HG03460 (cell line): ENCODE data around the gene CAVIN1.
A peak's percentile ranks its signal among the peaks of the same experiment; 100 is the strongest.
"Not testable (repeated sequence)": the region's sequence is repeated elsewhere in the genome, so short reads cannot be mapped to it uniquely, and the experiment has no call there.

ENCODE experiments used
- ATAC-seq: cut with Tn5 transposase; IDR thresholded peaks from one replicate; pipeline ENCODE4 v1.9.1; 2021; ENCODE audit not compliant: unreplicated experiment

CAVIN1 gene

GRCh38 chr17:42406615-42407288 is 16.3 kb downstream of the CAVIN1 start:
- no peak for ATAC-seq

DNA sequence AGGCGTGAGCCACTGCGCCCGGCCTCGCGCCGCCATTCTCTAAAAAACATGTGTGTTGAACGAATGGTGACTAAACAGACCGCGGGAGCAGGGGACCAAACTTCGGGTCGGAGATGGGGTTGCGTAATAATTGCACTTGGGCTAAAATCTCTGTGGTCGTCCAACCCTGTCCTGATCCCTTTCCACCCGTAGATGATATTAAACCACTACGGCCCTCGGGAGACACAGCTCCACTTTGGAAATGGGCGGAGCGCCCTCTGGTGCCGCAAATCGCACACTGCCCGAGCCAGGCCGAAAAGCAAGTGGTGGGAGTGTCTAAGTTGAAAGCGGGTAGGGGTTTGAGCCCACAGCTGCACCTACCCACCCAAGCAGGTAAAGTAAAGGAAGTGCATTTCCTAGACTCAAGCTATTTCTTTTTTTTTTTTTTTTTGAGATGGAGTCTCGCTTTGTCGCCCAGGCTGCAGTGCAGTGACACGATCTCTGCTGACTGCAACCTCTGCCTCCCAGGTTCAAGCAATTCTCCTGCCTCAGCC is 17.0 kb downstream of the CAVIN1 start:
- ATAC-seq = no peak

DNA sequence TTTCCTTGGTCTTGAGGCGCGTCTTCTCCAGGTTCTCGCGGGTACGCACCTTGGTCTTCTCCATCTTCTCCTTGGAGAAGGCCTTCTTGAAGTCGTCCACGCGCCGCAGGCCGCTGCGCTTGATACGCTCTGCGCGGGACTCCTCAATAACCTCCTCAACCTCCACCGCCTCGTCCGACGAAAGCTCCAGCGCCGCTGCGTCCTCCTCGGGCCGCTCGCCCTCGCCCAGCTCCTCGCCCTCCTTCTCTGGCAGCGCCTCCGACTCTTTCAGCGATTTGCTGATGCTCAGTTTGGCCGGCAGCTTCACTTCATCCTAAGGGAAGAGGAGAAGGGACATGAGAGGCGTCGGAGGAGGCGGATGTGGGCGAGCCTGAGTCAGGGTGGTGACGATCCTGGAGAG is 18.0 kb downstream of the CAVIN1 start:
- no peak for ATAC-seq

DNA sequence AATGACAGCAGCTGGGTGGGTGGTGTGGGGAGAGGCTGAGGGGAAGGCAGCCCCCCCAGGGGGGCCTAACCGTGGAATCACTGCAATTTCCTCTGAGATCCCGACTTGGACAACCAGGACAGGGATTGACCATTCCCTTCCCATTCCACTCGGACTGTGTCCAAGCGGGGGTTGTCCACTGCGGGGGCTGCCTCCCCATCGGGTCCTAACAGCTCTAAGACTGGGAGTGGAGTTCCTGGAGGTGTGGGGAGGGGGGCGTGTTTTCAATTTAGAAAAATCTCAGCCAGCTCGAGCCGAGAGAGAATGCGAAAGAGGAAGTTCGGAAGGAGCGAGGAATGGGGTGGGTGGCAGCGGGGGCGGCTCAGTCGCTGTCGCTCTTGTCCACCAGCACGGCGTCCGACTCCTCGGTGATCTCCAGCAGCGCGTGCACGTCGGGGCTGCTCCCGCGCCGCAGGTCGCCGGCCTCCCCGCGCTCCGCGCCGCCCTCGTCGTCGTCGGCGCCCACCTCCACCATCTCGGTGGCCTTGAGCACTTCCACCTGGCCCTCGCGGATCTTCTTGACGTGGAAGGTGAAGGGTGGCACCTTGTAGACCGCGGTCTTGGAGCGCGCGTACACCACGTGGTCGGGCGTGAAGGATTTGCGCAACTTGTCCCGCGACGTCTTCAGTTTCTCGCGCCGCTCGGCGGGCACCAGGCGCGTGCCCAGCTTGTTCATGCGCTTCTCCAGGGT is 18.6 kb downstream of the CAVIN1 start:
- no peak for ATAC-seq

DNA sequence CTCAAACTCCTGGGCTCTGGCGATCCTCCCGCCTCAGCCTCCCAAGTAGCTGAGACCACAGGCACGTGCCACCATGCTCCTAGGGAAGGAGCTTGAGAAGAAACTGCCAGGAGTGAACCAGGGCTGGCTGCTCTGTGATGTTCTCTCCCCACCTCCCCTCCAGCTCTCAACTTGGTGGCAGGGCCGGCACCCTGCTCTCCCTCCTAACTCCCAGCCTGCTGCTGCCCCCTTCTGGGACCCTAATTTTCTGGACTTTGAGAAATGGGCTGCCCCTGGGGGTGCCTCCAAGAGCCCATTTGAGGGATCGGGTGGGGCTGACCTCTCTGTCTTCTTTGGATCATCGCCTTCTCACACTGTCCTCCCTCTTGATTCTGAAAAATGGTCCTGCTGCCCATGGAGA is 19.9 kb downstream of the CAVIN1 start:
- ATAC-seq = no peak

GRCh38 chr17:42402117-42402516 is 20.9 kb downstream of the CAVIN1 start:
- ATAC-seq = no peak

- not testable (repeated sequence) for ATAC-seq
These were observed 22.1 kb downstream of the CAVIN1 start for GRCh38 chr17:42400844-42401375.

GRCh38 chr17:42399948-42400843 is 22.9 kb downstream of the CAVIN1 start:
- no peak for ATAC-seq

DNA sequence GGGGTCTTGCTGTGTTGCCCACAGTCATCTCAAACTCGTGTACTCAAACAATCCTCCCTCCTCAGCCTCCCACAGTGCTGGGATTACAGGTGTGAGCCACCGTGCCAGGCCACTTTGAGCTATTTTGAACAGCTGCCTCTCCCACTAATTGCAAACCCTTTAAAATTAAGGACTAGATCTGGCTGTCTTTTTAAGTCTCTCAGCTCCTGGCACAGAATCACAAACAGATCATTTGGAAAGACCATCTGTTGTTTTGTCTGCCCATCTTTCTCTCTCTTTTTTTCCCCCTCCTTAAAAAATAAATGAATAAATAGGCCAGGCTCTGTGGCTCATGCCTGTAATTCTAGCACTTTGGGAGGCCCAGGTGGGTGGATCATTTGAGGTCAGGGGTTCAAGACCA is 23.9 kb downstream of the CAVIN1 start:
- no peak for ATAC-seq

DNA sequence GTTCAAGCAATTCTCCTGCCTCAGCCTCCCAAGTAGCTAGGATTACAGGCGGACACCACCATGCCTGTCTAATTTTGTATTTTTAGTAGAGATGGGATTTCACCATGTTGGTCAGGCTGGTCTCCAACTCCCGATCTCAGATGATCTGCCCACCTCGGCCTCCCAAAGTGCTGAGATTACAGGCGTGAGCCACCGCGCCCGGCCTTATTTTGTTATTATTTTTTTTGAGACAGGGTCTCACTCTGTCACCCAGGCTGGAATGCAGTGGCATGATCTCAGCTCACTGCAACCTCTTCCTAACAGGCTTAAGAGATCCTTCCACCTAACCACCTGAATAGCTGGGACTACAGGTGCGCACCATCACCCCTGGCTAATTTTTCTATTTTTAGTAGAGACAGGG is 27.5 kb downstream of the CAVIN1 start:
- ATAC-seq = not testable (repeated sequence)

DNA sequence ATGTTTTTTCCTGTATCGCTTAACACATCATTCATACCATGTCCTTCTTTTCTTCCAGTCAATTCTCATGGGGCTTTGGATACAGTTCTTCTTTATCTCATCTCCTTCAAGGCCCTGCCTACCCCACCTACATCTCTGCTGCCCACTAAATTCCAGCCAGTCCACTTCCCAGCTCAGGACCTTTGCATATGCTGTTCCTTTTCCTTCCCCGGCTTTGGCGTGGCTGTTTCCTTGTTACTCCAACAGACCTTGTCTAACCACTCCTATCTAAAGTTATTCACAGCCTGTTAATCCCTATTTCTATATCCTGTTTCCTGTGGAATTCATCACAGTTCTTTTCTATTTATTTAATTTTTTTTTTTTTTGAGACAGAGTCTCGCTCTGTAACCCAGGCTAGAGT is 28.2 kb downstream of the CAVIN1 start:
- ATAC-seq = no peak

DNA sequence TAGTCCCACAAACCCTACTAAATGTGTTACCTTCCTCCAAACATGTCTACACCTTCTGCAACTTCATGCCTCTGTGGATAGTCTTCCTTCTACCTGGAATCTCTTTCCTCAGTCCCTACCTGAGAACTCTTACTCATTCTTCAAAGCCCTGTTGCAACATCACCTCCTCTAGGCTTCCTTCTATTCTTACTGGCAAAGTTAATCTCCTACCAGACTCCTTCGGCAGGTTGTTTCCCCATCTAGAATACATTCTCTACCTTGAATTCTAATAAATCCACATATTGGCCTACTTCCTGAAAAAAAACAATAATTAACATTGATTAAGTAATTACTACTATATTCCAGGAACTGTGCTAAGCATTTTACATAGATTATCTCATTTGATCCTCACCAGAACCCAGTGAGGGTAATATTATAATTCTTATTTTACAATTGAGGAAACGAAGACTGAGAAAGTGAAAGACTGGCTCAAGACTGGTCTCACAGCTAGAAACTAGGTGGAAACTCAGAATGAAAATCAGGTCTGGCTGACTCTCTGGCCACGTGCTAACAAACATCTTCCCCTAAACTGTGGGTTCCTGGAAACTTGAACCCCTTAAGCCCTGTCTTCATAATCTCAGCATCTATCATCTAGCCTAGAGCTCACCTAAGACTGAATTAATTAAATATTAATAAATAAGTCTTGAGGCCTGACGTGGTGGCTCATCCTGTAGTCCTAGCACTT is 30.2 kb downstream of the CAVIN1 start:
- ATAC-seq = no peak

- not testable (repeated sequence) for ATAC-seq
These were observed 31.6 kb downstream of the CAVIN1 start for GRCh38 chr17:42391439-42391838.

- ATAC-seq = no peak
These were observed 33.2 kb downstream of the CAVIN1 start for GRCh38 chr17:42389899-42390298.

DNA sequence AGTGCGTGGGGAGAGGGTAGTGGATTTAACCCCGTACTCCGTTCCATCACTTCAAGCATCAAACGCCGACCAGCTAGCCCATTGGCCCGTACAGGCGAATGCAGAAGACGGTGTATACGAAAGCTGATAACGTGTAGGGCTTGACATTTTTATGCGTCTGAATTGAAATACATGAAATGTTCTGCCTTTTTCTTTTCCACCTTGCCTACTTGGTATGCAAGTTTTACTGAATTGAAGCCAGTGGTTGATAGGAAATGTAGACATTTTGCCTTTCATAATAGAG is 34.0 kb downstream of the CAVIN1 start:
- peak; percentile 16 for ATAC-seq

DNA sequence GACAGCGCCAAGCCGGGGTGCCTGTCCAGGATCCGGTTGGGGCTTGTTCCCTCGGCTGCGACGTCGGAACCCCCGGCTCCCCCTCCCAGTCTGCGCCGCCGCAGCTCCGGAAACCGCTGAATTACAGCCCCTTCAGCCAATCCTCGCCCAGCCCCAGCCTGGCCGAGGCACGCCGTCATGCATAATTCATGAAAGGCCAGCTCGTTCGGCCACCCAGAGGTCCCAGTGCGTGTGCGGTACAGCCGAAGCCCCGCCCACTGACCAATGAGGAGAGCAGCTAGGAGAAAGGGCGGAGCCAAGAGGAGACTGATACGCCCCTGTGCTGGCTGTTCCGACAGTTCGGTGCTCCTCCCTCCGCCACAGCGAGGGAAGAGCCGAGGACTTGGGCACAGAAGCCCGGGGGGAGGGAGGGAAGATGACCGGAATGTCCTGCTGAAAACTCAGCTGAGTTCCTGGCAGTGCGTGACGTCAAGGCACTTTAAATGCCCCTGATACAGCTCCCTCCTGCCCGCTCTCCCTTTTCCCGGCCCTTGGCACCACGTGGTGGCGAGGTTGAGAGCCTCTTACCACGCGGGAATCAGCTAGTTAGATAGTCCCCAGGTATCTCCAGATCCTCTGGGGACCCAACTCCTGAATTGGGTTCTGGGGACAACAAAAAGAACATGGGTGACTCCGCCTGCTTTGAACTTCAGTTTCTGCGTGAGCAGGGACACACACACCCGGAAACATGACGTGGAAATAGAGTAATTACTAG is 34.5 kb downstream of the CAVIN1 start, which contains the start of gene STAT3:
TSS of gene STAT3 (minus strand) at position 62 of the 754 bp plus-strand sequence. CDS start 39,926 bp downstream, outside the sequence.
- ATAC-seq = peak; percentile 89

GRCh38 chr17:42387661-42388380 is 35.2 kb downstream of the CAVIN1 start:
- no peak for ATAC-seq

DNA sequence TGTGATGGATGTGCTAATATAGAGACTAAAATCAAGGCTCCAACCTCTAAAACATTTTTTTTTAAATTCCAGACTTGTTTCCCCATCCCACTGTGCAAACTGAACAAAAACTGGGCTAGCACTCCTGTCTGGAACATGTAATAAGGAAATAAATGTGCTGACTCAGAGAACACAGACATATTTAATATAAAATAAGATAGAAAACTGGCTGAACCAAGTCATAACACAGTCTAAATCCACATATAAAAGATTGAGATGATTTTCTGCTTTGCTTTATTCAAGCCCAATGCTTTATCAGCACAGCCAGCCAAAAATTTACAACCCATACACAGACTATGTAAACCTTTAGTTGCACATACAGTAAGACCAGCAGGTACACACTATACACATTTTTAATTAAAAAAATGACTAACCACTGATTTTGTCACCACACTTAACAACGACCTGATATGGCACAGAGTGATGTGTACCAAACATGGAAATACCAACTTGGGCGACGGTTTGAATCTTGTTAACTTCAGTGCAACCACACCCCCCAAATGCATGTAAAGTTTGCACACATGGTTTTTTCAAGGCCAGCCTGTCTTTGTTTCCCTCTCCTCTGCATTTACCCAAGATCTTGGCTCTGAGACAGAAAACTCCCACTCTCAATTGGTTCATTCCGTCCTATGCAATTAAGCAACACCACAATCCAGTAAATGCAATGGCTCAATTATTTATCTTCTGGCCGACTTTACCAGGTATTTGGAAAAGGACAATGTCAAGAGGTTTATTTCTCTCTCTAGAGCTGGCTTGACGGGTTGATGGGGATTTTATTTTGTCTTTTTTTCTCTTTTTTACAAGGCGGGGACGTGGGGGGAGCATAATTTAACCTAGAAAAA is 36.0 kb downstream of the CAVIN1 start:
- ATAC-seq = no peak
